ENCODE data around the gene PLCG1.

- TF ChIP-seq CTCF (IDR thresholded peaks at IDR 0.05) (no peak), POLR2A (IDR thresholded peaks at IDR 0.05) (no peak)
These were observed 31.2 kb downstream of the PLCG1 start for GRCh38 chr20:41168281-41169161.
